ENCODE results near the gene MYPOP. TPM values are rescaled to one million over a fixed set of nuclear protein-coding genes. Genes with fewer than 3 reads are reported as not detected.

The MYPOP gene
- total and polyA plus RNA-seq, 2 of the 13 experiments (the other 11 are each of a cell fraction or from before 2014, with no cell fraction given) = 2.3 to 2.7 TPM

GRCh38 chr19:45895519-45895972 lies 6.9 kb downstream of the MYPOP start (continued):
- peak; percentile 85 for TF ChIP-seq FOXP4 (CRISPR knock-in tag; IDR thresholded peaks at IDR 0.05)
- TF ChIP-seq, protein P1, sequence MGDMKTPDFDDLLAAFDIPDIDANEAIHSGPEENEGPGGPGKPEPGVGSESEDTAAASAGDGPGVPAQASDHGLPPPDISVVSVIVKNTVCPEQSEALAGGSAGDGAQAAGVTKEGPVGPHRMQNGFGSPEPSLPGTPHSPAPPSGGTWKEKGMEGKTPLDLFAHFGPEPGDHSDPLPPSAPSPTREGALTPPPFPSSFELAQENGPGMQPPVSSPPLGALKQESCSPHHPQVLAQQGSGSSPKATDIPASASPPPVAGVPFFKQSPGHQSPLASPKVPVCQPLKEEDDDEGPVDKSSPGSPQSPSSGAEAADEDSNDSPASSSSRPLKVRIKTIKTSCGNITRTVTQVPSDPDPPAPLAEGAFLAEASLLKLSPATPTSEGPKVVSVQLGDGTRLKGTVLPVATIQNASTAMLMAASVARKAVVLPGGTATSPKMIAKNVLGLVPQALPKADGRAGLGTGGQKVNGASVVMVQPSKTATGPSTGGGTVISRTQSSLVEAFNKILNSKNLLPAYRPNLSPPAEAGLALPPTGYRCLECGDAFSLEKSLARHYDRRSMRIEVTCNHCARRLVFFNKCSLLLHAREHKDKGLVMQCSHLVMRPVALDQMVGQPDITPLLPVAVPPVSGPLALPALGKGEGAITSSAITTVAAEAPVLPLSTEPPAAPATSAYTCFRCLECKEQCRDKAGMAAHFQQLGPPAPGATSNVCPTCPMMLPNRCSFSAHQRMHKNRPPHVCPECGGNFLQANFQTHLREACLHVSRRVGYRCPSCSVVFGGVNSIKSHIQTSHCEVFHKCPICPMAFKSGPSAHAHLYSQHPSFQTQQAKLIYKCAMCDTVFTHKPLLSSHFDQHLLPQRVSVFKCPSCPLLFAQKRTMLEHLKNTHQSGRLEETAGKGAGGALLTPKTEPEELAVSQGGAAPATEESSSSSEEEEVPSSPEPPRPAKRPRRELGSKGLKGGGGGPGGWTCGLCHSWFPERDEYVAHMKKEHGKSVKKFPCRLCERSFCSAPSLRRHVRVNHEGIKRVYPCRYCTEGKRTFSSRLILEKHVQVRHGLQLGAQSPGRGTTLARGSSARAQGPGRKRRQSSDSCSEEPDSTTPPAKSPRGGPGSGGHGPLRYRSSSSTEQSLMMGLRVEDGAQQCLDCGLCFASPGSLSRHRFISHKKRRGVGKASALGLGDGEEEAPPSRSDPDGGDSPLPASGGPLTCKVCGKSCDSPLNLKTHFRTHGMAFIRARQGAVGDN (CRISPR knock-in tag; IDR thresholded peaks at IDR 0.05) = peak; percentile 82
- TF ChIP-seq EP300 (IDR thresholded peaks at IDR 0.05; ENCODE audit: low read depth in 2 of 2, low read length in 2 of 2) = peak in 1 of 2 experiments; percentile 45; a peak in 2 of 4 replicates
- TF ChIP-seq EP300 (CRISPR knock-in tag; IDR thresholded peaks at IDR 0.05; ENCODE audit: borderline replicate concordance) = 0 out of 2 replicates have a peak, but pooled peaks have one; percentile 28
- TF ChIP-seq ZFY (CRISPR knock-in tag; IDR thresholded peaks at IDR 0.05) = peak; percentile 70
- TF ChIP-seq MYC (CRISPR knock-in tag; IDR thresholded peaks at IDR 0.05; ENCODE audit: borderline replicate concordance) = peak; percentile 81; the same call in 1 of the 2 replicates
- TF ChIP-seq ZNF543 (CRISPR knock-in tag; IDR thresholded peaks at IDR 0.05) = 0 out of 2 replicates have a peak, but pooled peaks have one; percentile 31
- TF ChIP-seq NONO (IDR thresholded peaks at IDR 0.05) = no peak
- TF ChIP-seq NONO (CRISPR knock-in tag; conservative IDR thresholded peaks at IDR 0.05) = peak; percentile 32; the same call in 1 of the 2 replicates
- peak; percentile 85 for TF ChIP-seq FOXP1 (IDR thresholded peaks at IDR 0.05)
- TF ChIP-seq FOXP1 (CRISPR knock-in tag; IDR thresholded peaks at IDR 0.05) = peak; percentile 82
- peak; percentile 40 for TF ChIP-seq RBM22 (optimal IDR thresholded peaks at IDR 0.05; ENCODE audit: low read length)
- TF ChIP-seq ZNF619 (CRISPR knock-in tag; IDR thresholded peaks at IDR 0.05) = no peak
- no peak for TF ChIP-seq SNRNP70 (IDR thresholded peaks at IDR 0.05; ENCODE audit: low read depth, low read length)
- no peak for TF ChIP-seq PAWR (CRISPR knock-in tag; IDR thresholded peaks at IDR 0.05; ENCODE audit: borderline replicate concordance)
- no peak for TF ChIP-seq ESRRA (CRISPR knock-in tag; IDR thresholded peaks at IDR 0.05; ENCODE audit: low read depth)
- no peak for TF ChIP-seq CENPX (CRISPR knock-in tag; IDR thresholded peaks at IDR 0.05)
- TF ChIP-seq RFX5 (IDR thresholded peaks at IDR 0.05; ENCODE audit: low read depth, low read length) = no peak
- no peak; the same call in 1 of the 2 replicates for TF ChIP-seq ZMYM3 (CRISPR knock-in tag; IDR thresholded peaks at IDR 0.05)
- no peak for TF ChIP-seq ZSCAN31 (CRISPR knock-in tag; IDR thresholded peaks at IDR 0.05; ENCODE audit: low read depth)
- TF ChIP-seq ELF1 (CRISPR knock-in tag; IDR thresholded peaks at IDR 0.05) = peak; percentile 30; the same call in 1 of the 2 replicates
- 0 out of 2 replicates have a peak, but pooled peaks have one; percentile 13 for TF ChIP-seq RARA (CRISPR knock-in tag; IDR thresholded peaks at IDR 0.05)
- no peak for TF ChIP-seq LCORL (IDR thresholded peaks at IDR 0.05)
- peak; percentile 47; the same call in 1 of the 2 replicates for TF ChIP-seq LCORL (CRISPR knock-in tag; IDR thresholded peaks at IDR 0.05)
- TF ChIP-seq POLR2A (IDR thresholded peaks at IDR 0.05; ENCODE audit: insufficient read depth in 1 of 2, low read depth in 2 of 2, low read length in 2 of 2) = peak; percentile 61 to 70; a peak in 2 of 4 replicates
